IPS-15b (cell line): Measurements from ENCODE around the gene NOM1.

Experiments used
- H3K27me3 ChIP-seq: one replicate; pipeline ENCODE4 v1.6.1; 2013; ENCODE audit warnings: low read length; ENCODE audit not compliant: control insufficient read depth, insufficient read depth
- H3K36me3 ChIP-seq: one replicate; pipeline ENCODE4 v1.6.1; 2013; ENCODE audit warnings: low read length; ENCODE audit not compliant: control insufficient read depth, insufficient read depth
- H3K4me1 ChIP-seq: one replicate; pipeline ENCODE4 v1.6.1; 2013; ENCODE audit warnings: mild to moderate bottlenecking, low read length; ENCODE audit not compliant: control insufficient read depth, insufficient read depth
- H3K4me3 ChIP-seq: one replicate; pipeline ENCODE4 v1.5.1; 2013; ENCODE audit warnings: low read depth, low read length
- H3K9ac ChIP-seq: one replicate; pipeline ENCODE4 v1.6.1; 2013; ENCODE audit warnings: low read depth, mild to moderate bottlenecking, low read length
- H3K9me3 ChIP-seq: one replicate; pipeline ENCODE4 v1.6.1; 2013; ENCODE audit warnings: mild to moderate bottlenecking, low read length; ENCODE audit not compliant: control insufficient read depth, insufficient read depth

Gene NOM1

GRCh38 chr7:157017603-157018327 lies 68.3 kb downstream of the NOM1 start:
- Histone ChIP-seq H3K36me3 (no peaks in the 10 kb centered on the region), H3K27me3 (peaks cover 99% of the 10 kb centered on the region), H3K9ac (no peak overlapping the region), H3K4me3 (peak overlapping the region; percentile 43), H3K9me3 (no peaks in the 10 kb centered on the region), H3K4me1 (peaks cover 25% of the 10 kb centered on the region)

GRCh38 chr7:157018328-157018996 lies 69.0 kb downstream of the NOM1 start:
- no peaks in the 10 kb centered on the region for H3K36me3 ChIP-seq
- H3K9ac ChIP-seq, result no peak overlapping the region
- peaks cover 99% of the 10 kb centered on the region for H3K27me3 ChIP-seq
- H3K9me3 ChIP-seq, result no peaks in the 10 kb centered on the region
- H3K4me3 ChIP-seq, result peak overlapping the region; percentile 43
- peaks cover 27% of the 10 kb centered on the region for H3K4me1 ChIP-seq

GRCh38 chr7:157018997-157019608 lies 69.6 kb downstream of the NOM1 start:
- H3K4me3 ChIP-seq, result peak overlapping the region; percentile 43
- H3K9me3 ChIP-seq, result no peaks in the 10 kb centered on the region
- H3K9ac ChIP-seq, result no peak overlapping the region
- H3K27me3 ChIP-seq, result peaks cover 99% of the 10 kb centered on the region
- peaks cover 24% of the 10 kb centered on the region for H3K4me1 ChIP-seq
- H3K36me3 ChIP-seq, result no peaks in the 10 kb centered on the region

- Histone ChIP-seq H3K4me1 (peaks cover 17% of the 10 kb centered on the region), H3K9ac (no peak overlapping the region), H3K9me3 (no peaks in the 10 kb centered on the region), H3K36me3 (no peaks in the 10 kb centered on the region), H3K27me3 (peaks cover 99% of the 10 kb centered on the region), H3K4me3 (peak overlapping the region; percentile 8)
These were observed 70.4 kb downstream of the NOM1 start for GRCh38 chr7:157019718-157020451.

- Histone ChIP-seq H3K4me1 (peaks cover 16% of the 10 kb centered on the region), H3K36me3 (no peaks in the 10 kb centered on the region), H3K9me3 (no peaks in the 10 kb centered on the region), H3K27me3 (peaks cover 99% of the 10 kb centered on the region), H3K4me3 (peak overlapping the region; percentile 13), H3K9ac (no peak overlapping the region)
These were observed 71.1 kb downstream of the NOM1 start for GRCh38 chr7:157020514-157021070.

- no peaks in the 10 kb centered on the region for H3K36me3 ChIP-seq
- H3K4me1 ChIP-seq, result peaks cover 11% of the 10 kb centered on the region
- no peaks in the 10 kb centered on the region for H3K9me3 ChIP-seq
- peaks cover 99% of the 10 kb centered on the region for H3K27me3 ChIP-seq
- H3K9ac ChIP-seq, result no peak overlapping the region
- peak overlapping the region; percentile 13 for H3K4me3 ChIP-seq
These were observed 71.8 kb downstream of the NOM1 start for GRCh38 chr7:157021071-157021870.

- peaks cover 98% of the 10 kb centered on the region for H3K27me3 ChIP-seq
- H3K9me3 ChIP-seq, result no peaks in the 10 kb centered on the region
- no peak overlapping the region for H3K9ac ChIP-seq
- no peaks in the 10 kb centered on the region for H3K36me3 ChIP-seq
- peak overlapping the region; percentile 39 for H3K4me3 ChIP-seq
- peaks cover 9% of the 10 kb centered on the region for H3K4me1 ChIP-seq
These were observed 72.6 kb downstream of the NOM1 start for GRCh38 chr7:157021871-157022680.
